GM12875 (cell line): ENCODE results near the gene LCA5.
"Not testable (repeated sequence)": the region's sequence is repeated elsewhere in the genome, so short reads cannot be mapped to it uniquely, and the experiment has no call there.

Experiments used
- H3K4me3 ChIP-seq: one replicate; pipeline ENCODE4 v1.5.1; 2011; ENCODE audit warnings: low read depth, low read length, control low read depth
- CTCF ChIP-seq: IDR thresholded peaks from 2 replicates; pipeline ENCODE4 v1.5.1; 2011; ENCODE audit warnings: low read depth, mild to moderate bottlenecking, control low read depth, inconsistent platforms, low read length, moderate library complexity, borderline replicate concordance; ENCODE audit not compliant: insufficient read depth

LCA5 gene

GRCh38 chr6:79538106-79538971 lies 1.1 kb upstream of the LCA5 start:
- H3K4me3 ChIP-seq = no peak overlapping the region

GRCh38 chr6:79536585-79536953 lies 661 bp downstream of the LCA5 start:
- no peak for TF ChIP-seq CTCF
- H3K4me3 ChIP-seq = peak overlapping the region; percentile 66

More at GRCh38 chr6:79538106-79538971, 1.1 kb upstream of the LCA5 start:
- TF ChIP-seq CTCF = no peak

- H3K4me3 ChIP-seq = not testable (repeated sequence)
Observed at GRCh38 chr6:79529567-79529966, 7.7 kb downstream of the LCA5 start.

GRCh38 chr6:79526897-79527296 lies 10.3 kb downstream of the LCA5 start:
- TF ChIP-seq CTCF = no peak
- H3K4me3 ChIP-seq = no peak overlapping the region

GRCh38 chr6:79525272-79526100 lies 11.7 kb downstream of the LCA5 start:
- TF ChIP-seq CTCF = no peak
- H3K4me3 ChIP-seq = no peak overlapping the region

- no peak for TF ChIP-seq CTCF
- H3K4me3 ChIP-seq = no peak overlapping the region
Observed at GRCh38 chr6:79524065-79524464, 13.2 kb downstream of the LCA5 start.

- no peak for TF ChIP-seq CTCF
- H3K4me3 ChIP-seq = no peak overlapping the region
Observed at GRCh38 chr6:79522609-79523008, 14.6 kb downstream of the LCA5 start.
